HT-29 (cell line): ENCODE measurements around the gene UBE2D2. TPM values are rescaled to one million over a fixed set of nuclear protein-coding genes. Genes with fewer than 3 reads are reported as not detected.
A peak's percentile ranks its signal among the peaks of the same experiment; 100 is the strongest.
"Not testable (repeated sequence)": the region's sequence is repeated elsewhere in the genome, so short reads cannot be mapped to it uniquely, and the experiment has no call there.

Experiments
- DNase-seq: peaks from one replicate; pipeline ENCODE4 v3.0.0-alpha.2; 2015; ENCODE audit warnings: low spot score
- total RNA-seq: library from RNA; depleted of rRNA; stranded (reverse); fragments of >200 nt; shearing (Covaris generic); gene quantifications from 2 replicates; pipeline ENCODE4 v1.2.3, GENCODE V29; 2014

The UBE2D2 gene
- total RNA-seq, 1 experiment from 2014 or later, result 83.5 TPM

GRCh38 chr5:139582181-139582580 is 21.0 kb downstream of the UBE2D2 start:
- DNase-seq, result not testable (repeated sequence)

GRCh38 chr5:139584137-139584536 is 23.0 kb downstream of the UBE2D2 start:
- no peak for DNase-seq

GRCh38 chr5:139588116-139588515 is 27.0 kb downstream of the UBE2D2 start:
- not testable (repeated sequence) for DNase-seq

GRCh38 chr5:139588962-139589361 is 27.8 kb downstream of the UBE2D2 start:
- DNase-seq, result no peak

- DNase-seq, result no peak
Measured at GRCh38 chr5:139592289-139592688, 31.1 kb downstream of the UBE2D2 start.

- not testable (repeated sequence) for DNase-seq
Measured at GRCh38 chr5:139593076-139593475, 31.9 kb downstream of the UBE2D2 start.

- DNase-seq, result no peak
Measured at GRCh38 chr5:139593716-139594319, 32.7 kb downstream of the UBE2D2 start.

GRCh38 chr5:139597134-139597533 is 36.0 kb downstream of the UBE2D2 start:
- DNase-seq, result no peak

GRCh38 chr5:139598601-139598965 is 37.4 kb downstream of the UBE2D2 start:
- not testable (repeated sequence) for DNase-seq

- no peak for DNase-seq
Measured at GRCh38 chr5:139600336-139600949, 39.3 kb downstream of the UBE2D2 start.

- DNase-seq, result no peak
Measured at GRCh38 chr5:139601429-139601828, 40.3 kb downstream of the UBE2D2 start.

- DNase-seq, result not testable (repeated sequence)
Measured at GRCh38 chr5:139601948-139602347, 40.8 kb downstream of the UBE2D2 start.

- DNase-seq, result no peak
Measured at GRCh38 chr5:139605887-139606286, 44.7 kb downstream of the UBE2D2 start.

- no peak for DNase-seq
Measured at GRCh38 chr5:139611703-139612584, 50.8 kb downstream of the UBE2D2 start.

- no peak for DNase-seq
Measured at GRCh38 chr5:139619861-139620260, 58.7 kb downstream of the UBE2D2 start.

- DNase-seq, result not testable (repeated sequence)
Measured at GRCh38 chr5:139625398-139625797, 64.3 kb downstream of the UBE2D2 start.

- DNase-seq, result no peak
Measured at GRCh38 chr5:139630855-139631254, 69.7 kb downstream of the UBE2D2 start.

- no peak for DNase-seq
Measured at GRCh38 chr5:139631520-139632165, 70.5 kb downstream of the UBE2D2 start.

GRCh38 chr5:139633295-139634027 is 72.3 kb downstream of the UBE2D2 start:
- peak; percentile 86 for DNase-seq

- DNase-seq, result no peak
Measured at GRCh38 chr5:139634028-139634325, 72.8 kb downstream of the UBE2D2 start.

GRCh38 chr5:139634541-139634940 is 73.4 kb downstream of the UBE2D2 start:
- no peak for DNase-seq

GRCh38 chr5:139635191-139635590 is 74.1 kb downstream of the UBE2D2 start:
- DNase-seq, result no peak
